Endothelial cell of umbilical vein (primary cell): ENCODE results near the gene GPATCH2. TPM values are rescaled to one million over a fixed set of nuclear protein-coding genes. Genes with fewer than 3 reads are reported as not detected.

Experiments
- BruUV-seq: library from RNA; stranded (reverse); fragments of 400-500 nt; replicated peaks from 2 replicates; lab custom pipeline; 2021; lab: Mats Ljungman, UMichigan
- CTCF ChIA-PET: fragments of 300-600, 350-600 bp; sonication (Branson Sonifier 250); formaldehyde crosslinking; loops from one replicate; lab custom pipeline; 2021; ENCODE audit warnings: antibody characterized with exemption, inconsistent platforms; lab: Charles Lee
- POLR2A ChIA-PET: fragments of 300-600, 350-600 bp; sonication (Branson Sonifier 250); formaldehyde crosslinking; loops from one replicate; lab custom pipeline; 2021; ENCODE audit warnings: antibody characterized with exemption, inconsistent platforms; lab: Charles Lee
- DNase-seq: peaks from one replicate; pipeline ENCODE4 v3.0.0-alpha.2; 2011; ENCODE audit warnings: low read depth, low spot score
- FAIRE-seq: peaks from 2 replicates; lab custom pipeline; 2011; peaks lifted over from hg19 to GRCh38; lab: Jason Lieb, UNC
- H2AFZ ChIP-seq: 2 replicates; pipeline ENCODE4 v1.6.0; 2012; ENCODE audit warnings: low read depth, low read length, control low read depth, inconsistent platforms
- H3K27ac ChIP-seq: 2 replicates; pipeline ENCODE4 v1.5.1; 2011; ENCODE audit warnings: low read depth, mild to moderate bottlenecking, control low read depth, low read length, moderate library complexity; ENCODE audit not compliant: insufficient read depth
- H3K27me3 ChIP-seq, 2 experiments: 2 replicates each; pipeline versions ENCODE4 v1.6.0 to v1.6.1; 2011; ENCODE audit warnings: low read length in 2 of 2, mixed read lengths in 1 of 2; ENCODE audit not compliant: control insufficient read depth in 2 of 2, insufficient read depth in 2 of 2
- H3K36me3 ChIP-seq, 2 experiments: 2 replicates in 1 of 2; 3 replicates in 1 of 2; pipeline ENCODE4 v1.5.1; 2011; ENCODE audit warnings: low read length in 2 of 2, mild to moderate bottlenecking in 1 of 2, moderate library complexity in 1 of 2; ENCODE audit not compliant: control insufficient read depth in 2 of 2, insufficient read depth in 2 of 2; ENCODE audit errors: extremely low read depth in 1 of 2
- H3K4me1 ChIP-seq: 3 replicates; pipeline ENCODE4 v1.5.1; 2011; ENCODE audit warnings: mild to moderate bottlenecking, low read length; ENCODE audit not compliant: control insufficient read depth, insufficient read depth; ENCODE audit errors: extremely low read depth
- H3K4me2 ChIP-seq: 2 replicates; pipeline ENCODE4 v1.6.1; 2011; ENCODE audit warnings: low read length, control low read depth, mixed read lengths; ENCODE audit not compliant: insufficient read depth
- H3K4me3 ChIP-seq, 3 experiments: fragments of 200-600 bp in 1 of 3; sonication (generic), shearing (Covaris generic) in 1 of 3; replicated peaks in 1 of 3; 2 replicates each; pipeline ENCODE4 v1.5.1; 2011 to 2016; ENCODE audit warnings: control low read depth in 3 of 3, low read length in 3 of 3, mild to moderate bottlenecking in 2 of 3, inconsistent platforms in 1 of 3, low read depth in 1 of 3, moderate library complexity in 1 of 3; ENCODE audit not compliant: insufficient read depth in 1 of 3
- H3K79me2 ChIP-seq: 2 replicates; pipeline ENCODE4 v1.6.0; 2012; ENCODE audit warnings: low read length, inconsistent platforms; ENCODE audit not compliant: control insufficient read depth, insufficient read depth
- H3K9ac ChIP-seq: replicated peaks from 2 replicates; pipeline ENCODE3; 2011; ENCODE audit warnings: low read length, control low read depth; ENCODE audit not compliant: insufficient read depth; ENCODE audit errors: extremely low read depth
- H3K9me1 ChIP-seq: replicated peaks from 3 replicates; pipeline ENCODE4 v1.6.0; 2011; ENCODE audit warnings: mild to moderate bottlenecking, low read length; ENCODE audit not compliant: control insufficient read depth, insufficient read depth; ENCODE audit errors: extremely low read depth
- H3K9me3 ChIP-seq: replicated peaks from 2 replicates; pipeline ENCODE4 v1.5.1; 2012; ENCODE audit warnings: low read length, inconsistent platforms; ENCODE audit not compliant: control insufficient read depth, insufficient read depth
- H4K20me1 ChIP-seq: replicated peaks from 2 replicates; pipeline ENCODE3; 2011; ENCODE audit warnings: mild to moderate bottlenecking, low read length; ENCODE audit not compliant: control insufficient read depth, insufficient read depth; ENCODE audit errors: extremely low read depth
- POLR2A ChIP-seq: IDR thresholded peaks from 2 replicates; pipeline ENCODE4 v1.6.1; 2012; ENCODE audit warnings: low read depth, mild to moderate bottlenecking, control low read depth, low read length
- dilution Hi-C: fragments of 300-500 bp; cut with MboI; formaldehyde crosslinking; loops from one replicate; pipeline ENCODE4 v1.15.0; 2019; ENCODE audit warnings: low sequenced_read_pairs; ENCODE audit not compliant: extremely low pct_ligation_motif_present
- intact Hi-C: fragments of 100-400 bp; cut with micrococcal nuclease; formaldehyde crosslinking; loops from one replicate; pipeline ENCODE4 v1.10.0; 2022
- polyA plus RNA-seq, 4 experiments: library from polyadenylated mRNA; depleted of rRNA in 3 of 4; stranded (reverse) in 3 of 4; unstranded in 1 of 4; fragments of >200 nt; gene quantifications; 2 replicates each; pipeline versions ENCODE4 v1.2.1 to v1.2.3, GENCODE V29; 2011 to 2012; ENCODE audit warnings: missing spikeins in 1 of 4
- total RNA-seq: library from RNA; stranded (reverse); gene quantifications from 2 replicates; pipeline ENCODE4 v1.2.3, GENCODE V29; 2021

Gene GPATCH2
- total and polyA plus RNA-seq, 2 donors (not counting 3 experiments of a cell fraction or from before 2014, with no cell fraction given) = 3.3 to 15.6 TPM

DNA sequence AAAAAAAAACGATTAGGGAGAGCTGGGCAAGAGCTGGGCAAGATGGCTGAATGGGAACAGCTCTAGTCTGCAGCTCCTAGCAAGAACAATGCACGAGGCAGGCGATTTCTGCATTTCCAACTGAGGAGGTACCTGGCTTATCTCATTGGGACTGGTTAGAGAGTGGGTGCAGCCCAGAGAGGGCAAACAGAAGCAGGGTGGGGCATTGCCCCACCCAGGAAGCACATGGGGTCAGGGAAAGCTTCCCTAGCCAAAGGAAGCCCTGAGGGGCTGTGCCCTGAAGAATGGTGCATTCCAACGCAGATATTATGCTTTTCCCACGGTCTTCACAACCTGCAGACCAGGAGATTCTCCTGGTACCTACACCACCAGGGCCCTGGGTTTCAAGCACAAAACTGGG, 251.6 kb downstream of the GPATCH2 start:
- no peak overlapping the region for H3K9ac ChIP-seq
- ChIA-PET CTCF (no interaction called here), POLR2A (no interaction called here)
- no peak for TF ChIP-seq POLR2A
- H3K4me1 ChIP-seq = no peaks in the 10 kb centered on the region
- no peaks in the 10 kb centered on the region for H3K27me3 ChIP-seq
- FAIRE-seq (no peak), DNase-seq (no peak)
- H2AFZ ChIP-seq = no peak overlapping the region
- no peaks in the 10 kb centered on the region for H3K9me1 ChIP-seq
- no peaks in the 10 kb centered on the region for H3K9me3 ChIP-seq
- no peak overlapping the region for H3K4me3 ChIP-seq
- intact Hi-C loops = no loop called here
- no peaks in the 10 kb centered on the region for H3K36me3 ChIP-seq
- no peak overlapping the region for H3K4me2 ChIP-seq
- dilution Hi-C loops = no loop called here
- H4K20me1 ChIP-seq = no peaks in the 10 kb centered on the region
- no peak overlapping the region for H3K27ac ChIP-seq
- H3K79me2 ChIP-seq = no peaks in the 10 kb centered on the region
- BruUV-seq = no TSS peak

Other genes with a start within 250 kb of the GPATCH2 start
- not detected in 2 replicates for gene SPATA17, start 254 bp upstream of the GPATCH2 start, total RNA-seq
- not detected in 2 replicates for gene SPATA17, start 254 bp upstream of the GPATCH2 start, polyA plus RNA-seq